HepG2 (cell line): ENCODE data around the gene LTA. TPM values are rescaled to one million over a fixed set of nuclear protein-coding genes. Genes with fewer than 3 reads are reported as not detected.

ENCODE experiments used
- ETV5 ChIP-seq: IDR thresholded peaks from 2 replicates; pipeline ENCODE4 v1.6.1; 2018; ENCODE audit warnings: missing biosample characterization, missing genetic modification reagents, inconsistent platforms, borderline replicate concordance
- GLMP ChIP-seq: sonication (generic); formaldehyde crosslinking; IDR thresholded peaks from 2 replicates; pipeline ENCODE4 v1.9.0; 2021; ENCODE audit warnings: missing genetic modification reagents, mild to moderate bottlenecking, borderline replicate concordance
- MBD4 ChIP-seq: IDR thresholded peaks from 2 replicates; pipeline ENCODE4 v1.6.1; 2012; ENCODE audit warnings: low read length, inconsistent platforms, borderline replicate concordance
- NFKB2 ChIP-seq: sonication (generic); formaldehyde crosslinking; IDR thresholded peaks from 2 replicates; pipeline ENCODE4 v1.4.0; 2020; ENCODE audit warnings: missing genetic modification reagents, borderline replicate concordance
- REXO4 ChIP-seq: sonication (generic); formaldehyde crosslinking; IDR thresholded peaks from 2 replicates; pipeline ENCODE4 v1.8.0; 2022; ENCODE audit warnings: missing genetic modification reagents, mild to moderate bottlenecking, borderline replicate concordance
- RFX5 ChIP-seq: IDR thresholded peaks from 2 replicates; pipeline ENCODE4 v1.6.1; 2011; ENCODE audit warnings: low read depth, low read length, improper control_type of control experiment
- SETDB1 ChIP-seq: sonication (generic); formaldehyde crosslinking; IDR thresholded peaks from 2 replicates; pipeline ENCODE4 v1.5.1; 2020; ENCODE audit warnings: missing genetic modification reagents, mild to moderate bottlenecking, borderline replicate concordance
- TEAD2 ChIP-seq: sonication (generic); formaldehyde crosslinking; IDR thresholded peaks from 2 replicates; pipeline ENCODE4 v1.9.0; 2021; ENCODE audit warnings: missing genetic modification reagents
- TEAD3 ChIP-seq: optimal IDR thresholded peaks from 2 replicates; pipeline ENCODE3; 2016; ENCODE audit warnings: borderline replicate concordance
- ZNF503 ChIP-seq: sonication (generic); formaldehyde crosslinking; IDR thresholded peaks from 2 replicates; pipeline ENCODE4 v1.4.0; 2020; ENCODE audit warnings: missing genetic modification reagents
- ZNF607 ChIP-seq: sonication (generic); formaldehyde crosslinking; IDR thresholded peaks from 2 replicates; pipeline ENCODE4 v1.5.1; 2020; ENCODE audit warnings: missing genetic modification reagents, mild to moderate bottlenecking, borderline replicate concordance
- ZNF772 ChIP-seq: sonication (generic); formaldehyde crosslinking; IDR thresholded peaks from 2 replicates; pipeline ENCODE4 v1.5.0; 2020; ENCODE audit warnings: mild to moderate bottlenecking, missing genetic modification reagents
- ZNF780A ChIP-seq: sonication (generic); formaldehyde crosslinking; IDR thresholded peaks from 2 replicates; pipeline ENCODE4 v1.8.0; 2022; ENCODE audit warnings: mild to moderate bottlenecking, missing genetic modification reagents, moderate library complexity
- ZSCAN12 ChIP-seq: sonication (generic); formaldehyde crosslinking; IDR thresholded peaks from 2 replicates; pipeline ENCODE4 v1.9.0; 2021; ENCODE audit warnings: mild to moderate bottlenecking, missing genetic modification reagents
- polyA plus RNA-seq, 8 experiments: library from polyadenylated mRNA; depleted of rRNA in 3 of 8; stranded (reverse) in 7 of 8; unstranded in 1 of 8; fragments of >200 nt; fragmentation: Illumina TruSeq in 4 of 8; extraction: Trizol in 4 of 8; gene quantifications; 2 replicates each; pipeline versions ENCODE4 v1.2.1 to v1.2.3, GENCODE V29; 2011 to 2016; ENCODE audit warnings: low read depth in 4 of 8, missing spikeins in 1 of 8, mixed read lengths in 1 of 8; ENCODE audit not compliant: insufficient read depth in 1 of 8
- total RNA-seq, 5 experiments: library from RNA; depleted of rRNA; stranded (reverse); fragments of >200 nt; fragmentation: Illumina TruSeq; extraction: Trizol; gene quantifications; 2 replicates each; pipeline ENCODE4 v1.2.3, GENCODE V29; 2016; ENCODE audit warnings: low read depth in 1 of 5

LTA gene
- total and polyA plus RNA-seq, 2 of the 13 experiments (the other 11 are each of a cell fraction or from before 2014, with no cell fraction given), result 0.09 TPM; not detected in 1

- TF ChIP-seq GLMP (no peak), RFX5 (no peak), NFKB2 (CRISPR knock-in tag) (no peak), ZSCAN12 (CRISPR knock-in tag) (no peak), SETDB1 (CRISPR knock-in tag) (no peak), ZNF607 (CRISPR knock-in tag) (no peak), ZNF503 (CRISPR knock-in tag) (no peak), ETV5 (CRISPR knock-in tag) (no peak), TEAD3 (CRISPR knock-in tag) (peak; percentile 31), ZNF780A (CRISPR knock-in tag) (no peak), MBD4 (no peak), TEAD2 (CRISPR knock-in tag) (no peak), ZNF772 (CRISPR knock-in tag) (no peak), REXO4 (CRISPR knock-in tag) (no peak)
- TF ChIP-seq, all 625 proteins: peak for 11
These were observed 24.9 kb downstream of the LTA start (continued) for GRCh38 chr6:31597006-31597405.
